ENCODE data around the gene DEK.
"Not testable (repeated sequence)": the region's sequence is repeated elsewhere in the genome, so short reads cannot be mapped to it uniquely, and the experiment has no call there.

Gene DEK

DNA sequence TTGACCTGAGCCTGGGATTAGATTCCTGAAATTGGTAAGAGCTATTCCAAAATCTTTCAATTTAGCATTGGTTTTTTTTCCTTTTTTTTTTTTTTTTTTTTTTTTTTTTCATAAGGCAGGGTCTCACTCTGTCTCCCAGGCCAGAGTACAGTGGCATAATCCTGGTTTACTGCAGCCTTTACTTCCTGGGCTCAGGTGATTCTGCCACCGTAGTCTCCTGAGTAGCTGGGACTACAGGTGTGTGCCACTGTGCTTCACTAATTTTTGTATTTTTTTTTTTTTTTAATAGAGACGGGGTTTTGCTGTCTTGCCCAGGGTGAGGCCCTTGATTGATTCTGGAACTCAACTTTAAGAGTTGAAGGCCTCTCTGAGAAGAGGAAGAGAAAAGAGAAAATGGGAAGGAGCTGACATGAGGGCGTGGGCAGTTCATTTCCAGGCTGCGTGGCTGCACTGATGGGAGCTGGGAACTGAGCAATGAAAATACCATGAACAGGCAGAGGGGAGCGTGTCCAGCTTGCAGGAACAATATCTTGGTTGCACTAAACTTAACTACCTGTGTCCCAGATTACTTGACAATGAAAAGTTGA lies 84.5 kb downstream of the DEK start:
- TF ChIP-seq, protein P1, sequence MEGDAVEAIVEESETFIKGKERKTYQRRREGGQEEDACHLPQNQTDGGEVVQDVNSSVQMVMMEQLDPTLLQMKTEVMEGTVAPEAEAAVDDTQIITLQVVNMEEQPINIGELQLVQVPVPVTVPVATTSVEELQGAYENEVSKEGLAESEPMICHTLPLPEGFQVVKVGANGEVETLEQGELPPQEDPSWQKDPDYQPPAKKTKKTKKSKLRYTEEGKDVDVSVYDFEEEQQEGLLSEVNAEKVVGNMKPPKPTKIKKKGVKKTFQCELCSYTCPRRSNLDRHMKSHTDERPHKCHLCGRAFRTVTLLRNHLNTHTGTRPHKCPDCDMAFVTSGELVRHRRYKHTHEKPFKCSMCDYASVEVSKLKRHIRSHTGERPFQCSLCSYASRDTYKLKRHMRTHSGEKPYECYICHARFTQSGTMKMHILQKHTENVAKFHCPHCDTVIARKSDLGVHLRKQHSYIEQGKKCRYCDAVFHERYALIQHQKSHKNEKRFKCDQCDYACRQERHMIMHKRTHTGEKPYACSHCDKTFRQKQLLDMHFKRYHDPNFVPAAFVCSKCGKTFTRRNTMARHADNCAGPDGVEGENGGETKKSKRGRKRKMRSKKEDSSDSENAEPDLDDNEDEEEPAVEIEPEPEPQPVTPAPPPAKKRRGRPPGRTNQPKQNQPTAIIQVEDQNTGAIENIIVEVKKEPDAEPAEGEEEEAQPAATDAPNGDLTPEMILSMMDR (IDR thresholded peaks at IDR 0.05) = no peak
- TF ChIP-seq ZFX (IDR thresholded peaks at IDR 0.05; ENCODE audit: borderline replicate concordance) = no peak
- H3K27ac ChIP-seq = no peak overlapping the region

DNA sequence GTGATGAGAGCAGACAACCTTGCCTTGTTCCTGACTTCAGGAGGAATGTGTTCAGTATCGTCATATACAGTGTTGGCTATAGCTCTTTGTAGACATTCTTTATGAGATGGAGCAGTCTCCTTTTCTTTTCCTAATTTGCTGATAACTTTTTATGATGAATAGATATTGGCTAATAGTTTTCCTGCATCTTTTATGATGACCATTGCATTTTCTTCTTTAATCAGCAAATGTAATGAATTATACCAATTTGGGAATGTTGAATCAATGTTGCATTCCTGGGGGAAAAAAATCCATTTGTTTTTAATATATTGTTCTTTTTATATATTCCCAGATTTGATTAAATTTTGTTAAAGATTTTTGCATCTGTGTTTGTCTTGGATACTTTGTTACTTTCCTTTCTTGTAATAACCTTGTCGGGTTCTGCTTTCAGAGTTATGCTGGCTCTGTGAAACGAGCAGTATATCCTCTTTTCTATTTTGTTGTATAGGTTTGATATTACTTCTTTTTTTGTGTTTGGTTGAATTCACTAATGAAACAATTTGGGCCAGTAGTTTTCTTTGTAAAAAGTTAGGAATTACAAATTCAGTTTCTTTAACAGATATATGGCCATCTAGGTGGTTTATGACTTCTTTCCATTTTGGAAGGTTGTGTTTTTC lies 85.2 kb downstream of the DEK start:
- no peak for TF ChIP-seq ZFX (IDR thresholded peaks at IDR 0.05; ENCODE audit: borderline replicate concordance)
- TF ChIP-seq, protein P1 (IDR thresholded peaks at IDR 0.05) = no peak
- H3K27ac ChIP-seq = no peak overlapping the region; the same call in 1 of the 2 replicates

DNA sequence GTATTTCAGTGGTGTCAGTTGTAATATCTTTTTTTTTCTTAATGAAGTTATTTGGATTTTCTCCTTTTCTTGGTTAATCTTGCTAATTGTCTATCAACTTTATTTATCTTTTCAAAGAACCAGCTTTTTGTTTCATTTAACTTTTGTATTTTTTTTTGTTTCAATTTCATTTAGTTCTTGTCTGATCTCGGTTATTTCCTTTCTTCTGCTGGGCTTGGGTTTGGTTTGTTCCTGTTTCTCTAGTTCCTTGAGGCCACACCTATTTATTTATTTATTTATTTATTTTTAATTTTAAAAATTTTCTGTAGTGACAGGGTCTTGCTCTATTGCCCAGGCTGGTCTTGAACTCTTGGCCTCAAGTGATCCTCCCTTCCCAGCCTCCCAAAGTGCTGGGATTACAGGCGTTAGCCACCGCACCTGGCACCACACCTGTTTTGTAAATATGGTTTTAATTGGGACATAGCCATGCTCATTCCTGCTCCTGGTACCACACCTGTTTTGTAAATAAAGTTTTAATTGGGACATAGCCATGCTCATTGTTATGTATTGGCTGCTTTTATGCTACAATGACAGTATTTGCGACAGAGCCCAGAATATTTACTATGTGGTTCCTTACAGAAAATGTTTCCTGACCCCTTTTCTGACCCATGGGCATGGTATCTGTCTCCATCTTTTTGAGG lies 86.9 kb downstream of the DEK start:
- peak overlapping the region; percentile 33 for H3K27ac ChIP-seq
- TF ChIP-seq, protein P1 (IDR thresholded peaks at IDR 0.05) = no peak
- TF ChIP-seq ZFX (IDR thresholded peaks at IDR 0.05; ENCODE audit: borderline replicate concordance) = no peak

DNA sequence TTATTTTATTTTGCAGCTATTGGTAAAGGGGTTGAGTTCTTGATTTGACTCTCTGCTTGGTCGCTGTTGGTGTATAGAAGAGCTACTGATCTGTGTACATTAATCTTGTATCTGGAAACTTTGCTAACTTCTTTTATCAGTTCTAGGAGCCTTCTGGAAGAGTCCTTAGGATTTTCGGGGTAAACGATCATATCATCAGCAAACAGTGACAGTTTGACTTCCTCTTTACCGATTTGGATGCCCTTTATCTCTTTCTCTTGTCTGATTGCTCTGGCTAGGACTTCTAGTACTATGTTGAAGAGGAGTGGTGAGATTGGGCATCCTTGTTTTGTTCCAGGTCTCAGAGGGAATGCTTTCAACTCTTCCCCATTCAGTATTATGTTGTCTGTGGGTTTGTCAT lies 88.1 kb downstream of the DEK start:
- H3K27ac ChIP-seq = not testable (repeated sequence)
